Neural progenitor cell (in vitro differentiated cells): ENCODE results near the gene ADAMTSL2. TPM values are rescaled to one million over a fixed set of nuclear protein-coding genes. Genes with fewer than 3 reads are reported as not detected.

Source experiments
- DNase-seq: peaks from one replicate; pipeline ENCODE4 v3.0.0-alpha.2; 2016; ENCODE audit warnings: low spot score
- H2AFZ ChIP-seq: fragments of 200-600 bp; sonication (generic); replicated peaks from 2 replicates; pipeline ENCODE4 v1.6.1; 2016; ENCODE audit warnings: antibody characterized with exemption
- H3F3A ChIP-seq: fragments of 200-600 bp; sonication (generic); 2 replicates; pipeline ENCODE4 v1.6.1; 2016; ENCODE audit warnings: antibody characterized with exemption, low read depth
- H3K27ac ChIP-seq: fragments of 200-600 bp; sonication (generic); 2 replicates; pipeline ENCODE4 v1.5.1; 2016; ENCODE audit warnings: mild to moderate bottlenecking
- H3K27me3 ChIP-seq: fragments of 200-600 bp; sonication (generic); 2 replicates; pipeline ENCODE4 v1.6.1; 2016; ENCODE audit warnings: mild to moderate bottlenecking, moderate library complexity
- H3K36me3 ChIP-seq: fragments of 200-600 bp; sonication (generic); 2 replicates; pipeline ENCODE4 v1.5.1; 2016
- H3K4me1 ChIP-seq: fragments of 200-600 bp; sonication (generic); 2 replicates; pipeline ENCODE4 v1.6.1; 2016; ENCODE audit warnings: mixed run types
- H3K4me2 ChIP-seq: fragments of 200-600 bp; sonication (generic); 2 replicates; pipeline ENCODE4 v1.6.1; 2016
- H3K4me3 ChIP-seq: fragments of 200-600 bp; sonication (generic); 2 replicates; pipeline ENCODE4 v1.5.1; 2016
- H3K79me2 ChIP-seq: fragments of 200-600 bp; sonication (generic); 2 replicates; pipeline ENCODE4 v1.6.1; 2016; ENCODE audit warnings: low read depth
- H3K9ac ChIP-seq: fragments of 200-600 bp; sonication (generic); 2 replicates; pipeline ENCODE4 v1.6.1; 2016
- H3K9me3 ChIP-seq: fragments of 200-600 bp; sonication (generic); 2 replicates; pipeline ENCODE4 v1.5.1; 2016; ENCODE audit warnings: low read depth
- H4K20me1 ChIP-seq: fragments of 200-600 bp; sonication (generic); 2 replicates; pipeline ENCODE4 v1.6.1; 2016; ENCODE audit warnings: low read depth
- H3K27ac Mint-ChIP-seq: 3 replicates; pipeline ENCODE4 v1.8.0; 2021; ENCODE audit warnings: mixed read lengths
- H3K27me3 Mint-ChIP-seq: 2 replicates; pipeline ENCODE4 v1.8.0; 2022; ENCODE audit warnings: low read depth, mild to moderate bottlenecking, inconsistent platforms, moderate library complexity, mixed read lengths; ENCODE audit not compliant: insufficient read depth
- H3K36me3 Mint-ChIP-seq: 3 replicates; pipeline ENCODE4 v1.8.0; 2021; ENCODE audit warnings: mixed read lengths
- H3K4me1 Mint-ChIP-seq: 3 replicates; pipeline ENCODE4 v1.8.0; 2021; ENCODE audit warnings: mixed read lengths
- H3K4me3 Mint-ChIP-seq: 3 replicates; pipeline ENCODE4 v1.8.0; 2021; ENCODE audit warnings: mild to moderate bottlenecking, moderate library complexity, mixed read lengths
- H3K9me3 Mint-ChIP-seq: 3 replicates; pipeline ENCODE4 v1.8.0; 2020; ENCODE audit warnings: mixed read lengths
- CTCF ChIP-seq: fragments of 200-600 bp; sonication (generic); IDR thresholded peaks from 2 replicates; pipeline ENCODE4 v1.5.1; 2017; ENCODE audit warnings: antibody characterized with exemption, mild to moderate bottlenecking
- EZH2 ChIP-seq: fragments of 200-600 bp; sonication (generic); IDR thresholded peaks from 2 replicates; pipeline ENCODE4 v1.6.1; 2017; ENCODE audit warnings: antibody characterized with exemption, mild to moderate bottlenecking, moderate library complexity
- EZH2phosphoT487 ChIP-seq: fragments of 200-600 bp; sonication (generic); IDR thresholded peaks from 2 replicates; pipeline ENCODE4 v1.6.1; 2017; ENCODE audit warnings: antibody characterized with exemption
- total RNA-seq: library from RNA; depleted of rRNA; stranded (reverse); fragments of >200 nt; gene quantifications from 2 replicates; pipeline ENCODE4 v1.2.3, GENCODE V29; 2015; ENCODE audit warnings: low replicate concordance

Gene ADAMTSL2
- total RNA-seq, 1 donor from 2014 or later: 0.30 TPM

GRCh38 chr9:133551446-133551845 lies 16.9 kb downstream of the ADAMTSL2 start:
- Mint-ChIP-seq H3K36me3 (no peaks in the 10 kb centered on the region), H3K4me3 (no peak overlapping the region), H3K9me3 (no peaks in the 10 kb centered on the region), H3K27ac (no peak overlapping the region), H3K4me1 (peaks cover 11% of the 10 kb centered on the region), H3K27me3 (peaks cover 10% of the 10 kb centered on the region)
- Histone ChIP-seq H4K20me1 (no peaks in the 10 kb centered on the region), H3K27me3 (no peaks in the 10 kb centered on the region), H3K9me3 (no peaks in the 10 kb centered on the region), H3K36me3 (no peaks in the 10 kb centered on the region), H3F3A (peaks cover 5% of the 10 kb centered on the region), H3K27ac (no peak overlapping the region), H3K9ac (no peak overlapping the region), H3K4me2 (no peak overlapping the region), H3K79me2 (no peaks in the 10 kb centered on the region), H3K4me3 (no peak overlapping the region), H3K4me1 (peaks cover 7% of the 10 kb centered on the region), H2AFZ (no peak overlapping the region)
- DNase-seq: no peak
- TF ChIP-seq CTCF: no peak
- no peak for TF ChIP-seq EZH2phosphoT487
- no peak for TF ChIP-seq EZH2

- H3K4me1 Mint-ChIP-seq: peaks cover 12% of the 10 kb centered on the region
- H3K27ac ChIP-seq: no peak overlapping the region
Observed at GRCh38 chr9:133552236-133552635, 17.7 kb downstream of the ADAMTSL2 start.

GRCh38 chr9:133553123-133553522 lies 18.6 kb downstream of the ADAMTSL2 start:
- Histone ChIP-seq H3K79me2 (no peaks in the 10 kb centered on the region), H3K36me3 (no peaks in the 10 kb centered on the region), H3K4me3 (no peak overlapping the region), H3K4me2 (no peak overlapping the region), H3F3A (peaks cover 5% of the 10 kb centered on the region), H3K27ac (no peak overlapping the region), H3K27me3 (no peaks in the 10 kb centered on the region), H3K9me3 (no peaks in the 10 kb centered on the region), H3K9ac (no peak overlapping the region), H3K4me1 (peaks cover 8% of the 10 kb centered on the region), H2AFZ (no peak overlapping the region), H4K20me1 (no peaks in the 10 kb centered on the region)
- no peak for TF ChIP-seq CTCF
- TF ChIP-seq EZH2phosphoT487: no peak
- no peak for TF ChIP-seq EZH2
- H3K27me3 Mint-ChIP-seq: peaks cover 10% of the 10 kb centered on the region
- H3K4me3 Mint-ChIP-seq: no peak overlapping the region
- peaks cover 21% of the 10 kb centered on the region for H3K4me1 Mint-ChIP-seq
- H3K9me3 Mint-ChIP-seq: no peaks in the 10 kb centered on the region
- H3K27ac Mint-ChIP-seq: peak overlapping the region; percentile 83
- no peak for DNase-seq
- H3K36me3 Mint-ChIP-seq: no peaks in the 10 kb centered on the region

More at GRCh38 chr9:133552236-133552635, 17.7 kb downstream of the ADAMTSL2 start:
- Mint-ChIP-seq H3K9me3 (no peaks in the 10 kb centered on the region), H3K36me3 (no peaks in the 10 kb centered on the region), H3K4me3 (no peak overlapping the region), H3K27ac (no peak overlapping the region), H3K27me3 (peaks cover 10% of the 10 kb centered on the region)
- Histone ChIP-seq H3K4me1 (peaks cover 7% of the 10 kb centered on the region), H2AFZ (no peak overlapping the region), H3K9me3 (no peaks in the 10 kb centered on the region), H3K4me2 (no peak overlapping the region), H3K79me2 (no peaks in the 10 kb centered on the region), H4K20me1 (no peaks in the 10 kb centered on the region), H3K36me3 (no peaks in the 10 kb centered on the region), H3K27me3 (no peaks in the 10 kb centered on the region), H3K4me3 (no peak overlapping the region), H3F3A (peaks cover 5% of the 10 kb centered on the region), H3K9ac (no peak overlapping the region)
- DNase-seq: no peak
- TF ChIP-seq CTCF: no peak
- TF ChIP-seq EZH2phosphoT487: no peak
- TF ChIP-seq EZH2: no peak
